Astrocyte of the spinal cord (primary cell): ENCODE results near the gene MATN1.
A peak's percentile ranks its signal among the peaks of the same experiment; 100 is the strongest.

Source experiments
- DNase-seq: peaks from one replicate; pipeline ENCODE4 v3.0.0; 2011; ENCODE audit warnings: low read depth, low spot score
- H3K4me3 ChIP-seq: 2 replicates; pipeline ENCODE4 v1.5.1; 2011; ENCODE audit warnings: low read depth, mild to moderate bottlenecking, low read length, moderate library complexity
- CTCF ChIP-seq: IDR thresholded peaks from 2 replicates; pipeline ENCODE4 v1.5.1; 2012; ENCODE audit warnings: low read depth, mild to moderate bottlenecking, low read length, inconsistent platforms
- in situ Hi-C: cut with HindIII; loops from 2 replicates; pipeline ENCODE4 v1.10.0; 2017; ENCODE audit warnings: low sequenced_read_pairs

The MATN1 gene

GRCh38 chr1:30721812-30722537 lies 1.4 kb downstream of the MATN1 start:
- no peak overlapping the region for H3K4me3 ChIP-seq
- TF ChIP-seq CTCF: peak; percentile 5
- in situ Hi-C loops: no loop called here
- no peak for DNase-seq

GRCh38 chr1:30721341-30721793 lies 2.0 kb downstream of the MATN1 start:
- no peak for DNase-seq
- in situ Hi-C loops: no loop called here
- TF ChIP-seq CTCF: no peak
- H3K4me3 ChIP-seq: no peak overlapping the region

- TF ChIP-seq CTCF: no peak
- no peak for DNase-seq
- no peak overlapping the region for H3K4me3 ChIP-seq
- in situ Hi-C loops: no loop called here
Measured at GRCh38 chr1:30720271-30721223, 2.8 kb downstream of the MATN1 start.

GRCh38 chr1:30719406-30720270 lies 3.7 kb downstream of the MATN1 start:
- no peak for TF ChIP-seq CTCF
- H3K4me3 ChIP-seq: peak overlapping the region; percentile 50
- DNase-seq: no peak

GRCh38 chr1:30718636-30719405 lies 4.6 kb downstream of the MATN1 start:
- DNase-seq: peak; percentile 98
- in situ Hi-C loops: no loop called here
- peak; percentile 84 for TF ChIP-seq CTCF
- H3K4me3 ChIP-seq: peak overlapping the region; percentile 50

More at GRCh38 chr1:30719406-30720270, 3.7 kb downstream of the MATN1 start:
- in situ Hi-C loops: no loop called here
